MM.1S (cell line): ENCODE measurements around the gene IER5.

ENCODE experiments used
- CTCF ChIP-seq: fragments of 300-600 bp; sonication (generic); IDR thresholded peaks from 2 replicates; pipeline ENCODE4 v1.5.1; 2016; ENCODE audit warnings: antibody characterized with exemption, low read length, mixed read lengths
- EZH2 ChIP-seq: fragments of 300-600 bp; sonication (generic); optimal IDR thresholded peaks from 2 replicates; pipeline ENCODE3; 2017; ENCODE audit warnings: low read depth, mild to moderate bottlenecking, antibody characterized with exemption, low read length, mixed read lengths
- EZH2phosphoT487 ChIP-seq: fragments of 300-600 bp; sonication (generic); IDR thresholded peaks from 2 replicates; pipeline ENCODE4 v1.6.1; 2018; ENCODE audit warnings: antibody characterized with exemption, low read length

GRCh38 chr1:181117648-181118449 lies 29.3 kb downstream of the IER5 start:
- TF ChIP-seq CTCF (no peak), EZH2 (no peak), EZH2phosphoT487 (no peak)
